HG02642 (cell line): ENCODE measurements around the gene MMP26.
"Not testable (repeated sequence)": the region's sequence is repeated elsewhere in the genome, so short reads cannot be mapped to it uniquely, and the experiment has no call there.

Source experiments
- ATAC-seq: cut with Tn5 transposase; IDR thresholded peaks from one replicate; pipeline ENCODE4 v1.9.1; 2021; ENCODE audit warnings: mild to moderate bottlenecking; ENCODE audit not compliant: unreplicated experiment, poor library complexity

MMP26 gene

GRCh38 chr11:4714300-4714699, 9.7 kb downstream of the MMP26 start:
- no peak for ATAC-seq

DNA sequence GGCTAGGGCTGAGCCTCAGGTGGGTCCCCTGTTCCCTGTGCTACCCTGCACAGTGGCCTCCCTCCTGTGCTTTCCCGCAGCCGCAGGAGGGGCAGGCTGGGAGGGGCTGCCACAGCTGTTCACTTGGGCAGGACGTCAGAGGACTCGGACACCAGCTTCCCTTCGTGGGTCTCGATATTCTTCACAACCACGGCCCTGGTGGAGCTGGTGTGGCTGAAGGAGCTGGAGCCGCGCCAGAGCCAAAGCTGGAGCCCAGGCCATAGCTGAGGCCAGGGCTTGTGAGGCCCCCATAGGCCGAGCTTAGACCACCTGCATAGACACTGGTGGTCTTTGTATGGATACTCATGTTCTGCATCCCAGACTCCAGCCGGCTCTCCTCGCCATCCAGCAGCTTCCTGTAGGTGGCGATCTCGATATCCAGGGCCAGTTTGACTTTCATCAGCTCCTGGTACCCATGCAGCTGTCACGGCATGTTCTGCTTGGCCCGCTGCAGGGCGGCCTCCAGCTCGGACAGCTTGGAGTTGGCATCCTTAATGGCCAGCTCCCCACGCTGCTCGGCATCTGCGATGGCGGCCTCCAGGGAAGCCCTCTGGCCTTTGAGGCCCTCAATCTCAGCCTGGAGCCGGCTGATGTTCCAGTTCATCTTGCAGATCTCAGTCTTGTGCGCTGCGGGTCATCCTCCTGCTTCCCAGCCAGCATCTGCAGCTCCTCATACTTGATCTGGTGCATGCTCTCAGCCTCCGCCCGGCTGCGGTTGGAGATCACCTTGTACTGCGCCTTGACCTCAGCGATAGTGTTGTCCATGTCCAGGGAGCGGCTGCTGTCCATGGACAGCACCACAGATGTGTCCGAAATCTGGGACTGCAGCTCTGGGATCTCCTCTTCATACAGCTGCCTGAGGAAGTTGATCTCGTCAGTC, 18.3 kb downstream of the MMP26 start:
- not testable (repeated sequence) for ATAC-seq

DNA sequence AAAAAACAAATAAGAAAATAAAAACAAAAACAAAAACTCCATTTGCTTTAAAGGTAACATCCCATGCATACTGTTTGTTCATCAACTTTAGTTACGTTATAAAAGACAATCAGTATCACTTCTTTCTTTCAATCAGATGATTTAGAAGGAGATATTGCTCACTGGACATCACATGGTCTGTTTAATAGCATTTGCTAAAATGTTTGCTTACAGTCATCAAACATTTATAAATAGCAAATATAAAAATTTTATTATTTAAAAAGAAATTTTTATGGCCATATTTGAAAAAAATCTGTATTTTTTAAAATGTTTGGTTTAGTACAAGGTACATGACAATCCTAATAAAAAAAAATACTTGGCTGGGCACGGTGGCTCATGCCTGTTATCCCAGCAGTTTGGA, 22.6 kb downstream of the MMP26 start:
- no peak for ATAC-seq

GRCh38 chr11:4740735-4741134, 36.2 kb downstream of the MMP26 start:
- no peak for ATAC-seq

DNA sequence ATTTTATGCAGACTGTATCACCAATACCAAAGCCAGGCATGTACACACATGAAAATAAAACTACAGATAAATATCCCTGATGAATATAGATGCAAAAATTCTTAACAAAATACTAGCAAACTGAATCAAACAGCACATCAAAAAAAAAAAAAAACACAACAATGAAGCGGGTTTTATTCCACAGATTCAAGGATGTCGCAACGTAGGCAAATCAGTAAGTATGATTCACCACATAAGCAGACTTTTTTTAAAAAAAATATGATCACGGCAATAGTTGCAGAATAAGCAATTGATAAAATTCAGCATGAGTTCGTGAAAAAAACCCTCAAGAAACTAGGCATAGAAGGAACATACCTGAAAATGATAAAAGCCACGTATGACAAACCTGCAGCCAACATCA, 43.9 kb downstream of the MMP26 start:
- no peak for ATAC-seq

DNA sequence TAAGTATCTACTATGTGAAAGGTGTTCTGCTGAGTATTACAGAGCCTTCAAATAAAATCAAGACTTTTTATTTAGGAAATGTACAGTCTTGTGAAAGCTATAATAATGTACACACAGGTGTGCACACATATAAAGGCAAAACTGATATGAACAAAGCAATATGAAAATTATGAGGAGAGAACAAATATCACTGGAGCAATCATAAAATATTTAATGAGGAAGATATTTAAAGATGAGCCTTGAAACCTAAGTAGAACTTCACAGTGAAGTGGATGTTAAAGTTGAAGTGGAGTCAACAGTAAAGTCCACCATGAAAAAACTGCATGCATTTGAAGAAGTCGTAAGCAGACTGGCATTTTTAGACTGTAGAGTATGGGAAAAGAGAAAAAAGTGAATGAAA, 46.6 kb downstream of the MMP26 start:
- ATAC-seq, result no peak
